K562 treated with DMSO at 1 percent for 12 hours (cell line): ENCODE measurements around the gene FOXA3. TPM values are rescaled to one million over a fixed set of nuclear protein-coding genes. Genes with fewer than 3 reads are reported as not detected.

Source experiments
- total RNA-seq: library from RNA; unstranded; fragments of 300-600 nt; gene quantifications from 2 replicates; pipeline ENCODE4 v1.2.3, GENCODE V29; 2022; ENCODE audit not compliant: insufficient read depth

Gene FOXA3
- total RNA-seq = 6.2 and 6.6 TPM in 2 replicates

GRCh38 chr19:45863840-45864628 lies at the start of gene FOXA3:
TSS of gene FOXA3 (plus strand) at chr19:45864326. CDS start at chr19:45864457, 131 bp downstream.

GRCh38 chr19:45814851-45815480 lies 49.2 kb upstream of the FOXA3 start, which contains the start of gene RSPH6A:
TSS of gene RSPH6A (minus strand) at chr19:45815308. CDS start at chr19:45815176, 132 bp downstream.

GRCh38 chr19:45862564-45863334 lies 1.4 kb upstream of the FOXA3 start, which contains the start of gene SYMPK:
TSS of gene SYMPK (minus strand) at chr19:45863147. CDS start at chr19:45854495, 8,652 bp downstream.

GRCh38 chr19:45885556-45886426 lies 21.7 kb downstream of the FOXA3 start, which contains the start of gene IRF2BP1:
TSS of gene IRF2BP1 (minus strand) at chr19:45886141. CDS start at chr19:45885774, 367 bp downstream.

GRCh38 chr19:45901912-45902650 lies 38.0 kb downstream of the FOXA3 start, which contains the start of gene MYPOP:
TSS of gene MYPOP (minus strand) at chr19:45902613. CDS start at chr19:45901773, 840 bp downstream.

GRCh38 chr19:45913874-45914830 lies 50.0 kb downstream of the FOXA3 start, which contains the start of gene NANOS2:
TSS of gene NANOS2 (minus strand) at chr19:45914778. CDS start at chr19:45914693, 85 bp downstream.

Other genes starting within 250 kb of the FOXA3 start
- 46.6 and 69.9 TPM in 2 replicates for gene EML2, start 224.9 kb upstream of the FOXA3 start, total RNA-seq
- 7.3 and 23.2 TPM in 2 replicates for gene GIPR, start 196.1 kb upstream of the FOXA3 start, total RNA-seq
- gene SNRPD2, start 172.4 kb upstream of the FOXA3 start, total RNA-seq = 589 and 1,120 TPM in 2 replicates
- gene QPCTL, start 171.7 kb upstream of the FOXA3 start, total RNA-seq = 23.9 and 24.7 TPM in 2 replicates
- 12.9 and 19.2 TPM in 2 replicates for gene FBXO46, start 133.4 kb upstream of the FOXA3 start, total RNA-seq
- gene MEIOSIN, start 130.9 kb upstream of the FOXA3 start, total RNA-seq = 0.58 and 0.67 TPM in 2 replicates
- 19.0 and 23.3 TPM in 2 replicates for gene SIX5, start 95.1 kb upstream of the FOXA3 start, total RNA-seq
- gene DMPK, start 81.8 kb upstream of the FOXA3 start, total RNA-seq = 65.5 and 70.4 TPM in 2 replicates
- gene DMWD, start 71.5 kb upstream of the FOXA3 start, total RNA-seq = 16.9 and 47.7 TPM in 2 replicates
- not detected in 2 replicates for gene RSPH6A, start 49.0 kb upstream of the FOXA3 start, total RNA-seq
- gene SYMPK, start 1.2 kb upstream of the FOXA3 start, total RNA-seq = 73.8 and 84.3 TPM in 2 replicates
- 49.2 and 50.1 TPM in 2 replicates for gene IRF2BP1, start 21.8 kb downstream of the FOXA3 start, total RNA-seq
- gene MYPOP, start 38.3 kb downstream of the FOXA3 start, total RNA-seq = 12.5 and 13.2 TPM in 2 replicates
- not detected in 2 replicates for gene NANOS2, start 50.5 kb downstream of the FOXA3 start, total RNA-seq
- gene NOVA2, start 109.5 kb downstream of the FOXA3 start, total RNA-seq = not detected in 2 replicates
- gene CCDC61, start 131.1 kb downstream of the FOXA3 start, total RNA-seq = 9.1 and 10.3 TPM in 2 replicates
- gene PGLYRP1, start 158.7 kb downstream of the FOXA3 start, total RNA-seq = not detected in 2 replicates
- 0.30 TPM in 1 of 2 replicates, not detected in the other for gene IGFL4, start 176.7 kb downstream of the FOXA3 start, total RNA-seq